Activated B cell treated with CpG ODN at 0.5 μM for 24 hours (primary cell): Measurements from ENCODE around the gene CRABP1. TPM values are rescaled to one million over a fixed set of nuclear protein-coding genes. Genes with fewer than 3 reads are reported as not detected.

Experiments used
- ATAC-seq: fragments of 200-7000 bp; cut with Tn5 transposase; one replicate; pipeline ENCODE4 v1.10.0; 2021; ENCODE audit warnings: low read depth, mild to moderate bottlenecking, moderate library complexity
- CTCF ChIA-PET: fragments of 350-600 bp; sonication (Branson Sonifier 250); formaldehyde crosslinking; loops from one replicate; lab custom pipeline; 2021; ENCODE audit warnings: antibody characterized with exemption; lab: Charles Lee
- POLR2A ChIA-PET: fragments of 350-600 bp; sonication (Branson Sonifier 250); formaldehyde crosslinking; loops from one replicate; lab custom pipeline; 2021; ENCODE audit warnings: antibody characterized with exemption; lab: Charles Lee
- DNase-seq: peaks from one replicate; pipeline ENCODE4 v3.0.0; 2022
- H3K27ac Mint-ChIP-seq: one replicate; pipeline ENCODE4 v1.8.0; 2020; ENCODE audit warnings: mixed read lengths
- H3K27me3 Mint-ChIP-seq: one replicate; pipeline ENCODE4 v1.8.0; 2021; ENCODE audit warnings: mixed read lengths
- H3K36me3 Mint-ChIP-seq: one replicate; pipeline ENCODE4 v1.8.0; 2021; ENCODE audit warnings: low read depth, mixed read lengths
- H3K4me1 Mint-ChIP-seq: one replicate; pipeline ENCODE4 v1.8.0; 2021; ENCODE audit warnings: mixed read lengths
- H3K4me3 Mint-ChIP-seq: one replicate; pipeline ENCODE4 v1.8.0; 2020; ENCODE audit warnings: mild to moderate bottlenecking, mixed read lengths
- H3K9me3 Mint-ChIP-seq: one replicate; pipeline ENCODE4 v1.8.0; 2020; ENCODE audit warnings: mixed read lengths
- CTCF ChIP-seq: fragments of 200-600 bp; IDR thresholded peaks from one replicate; pipeline ENCODE4 v1.8.0; 2022; ENCODE audit warnings: antibody characterized with exemption, mild to moderate bottlenecking
- intact Hi-C: fragments of 100-400 bp; cut with micrococcal nuclease; formaldehyde crosslinking; loops from one replicate; pipeline ENCODE4 v1.15.1; 2024
- total RNA-seq: library from RNA; stranded (reverse); gene quantifications from 2 replicates; pipeline ENCODE4 v1.2.3, GENCODE V29; 2022

The CRABP1 gene
- total RNA-seq, 1 donor from 2014 or later = not detected

DNA sequence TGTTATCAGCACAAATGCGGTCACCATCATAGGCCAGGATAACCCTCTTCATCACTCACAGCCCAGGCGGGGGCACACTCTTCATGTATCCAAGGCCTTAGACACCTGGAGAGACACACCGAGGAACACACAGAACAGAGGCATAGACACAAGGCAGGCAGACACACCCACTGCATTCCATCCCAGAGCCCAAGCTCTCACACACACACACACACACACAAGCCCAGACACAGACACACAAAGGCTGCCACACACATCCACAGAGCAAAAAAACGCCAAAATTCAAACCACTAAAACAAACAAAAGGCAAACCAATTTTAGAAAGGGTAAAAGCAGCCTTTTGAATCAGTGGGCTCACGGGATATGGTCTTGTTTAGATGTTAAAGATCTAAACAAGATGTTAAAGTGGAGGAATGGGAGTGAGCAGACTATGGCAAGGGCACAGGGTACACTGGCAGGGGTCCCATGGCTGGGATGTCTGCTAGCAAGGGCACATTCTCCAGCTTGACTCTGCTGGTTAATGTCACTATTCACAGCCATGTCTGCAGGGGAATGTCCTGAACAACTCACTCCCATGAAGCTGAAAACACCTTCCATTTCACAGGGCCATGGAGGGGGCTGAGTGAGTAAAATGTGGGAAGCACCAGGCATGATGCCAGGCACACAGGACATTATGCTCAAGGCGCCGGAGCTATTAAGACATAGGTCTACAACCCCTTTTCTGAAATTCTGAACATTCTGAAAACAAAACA lies 14.9 kb upstream of the CRABP1 start:
- ChIA-PET POLR2A (interaction anchor here (0.6 kb wide), 1 partner anchor 9 kb away, joined by 11 read pairs; no protein-coding TSS in a partner anchor), CTCF (no interaction called here)
- ATAC-seq (no peak), DNase-seq (no peak)
- intact Hi-C loops = no loop called here
- H3K4me3 Mint-ChIP-seq = no peak overlapping the region
- H3K27me3 Mint-ChIP-seq = peaks cover 2% of the 10 kb centered on the region
- no peaks in the 10 kb centered on the region for H3K9me3 Mint-ChIP-seq
- no peaks in the 10 kb centered on the region for H3K4me1 Mint-ChIP-seq
- no peaks in the 10 kb centered on the region for H3K36me3 Mint-ChIP-seq
- TF ChIP-seq CTCF = no peak
- no peak overlapping the region for H3K27ac Mint-ChIP-seq

GRCh38 chr15:78327466-78327865 lies 12.7 kb upstream of the CRABP1 start:
- Mint-ChIP-seq H3K36me3 (no peaks in the 10 kb centered on the region), H3K4me1 (no peaks in the 10 kb centered on the region), H3K27me3 (peaks cover 5% of the 10 kb centered on the region), H3K9me3 (no peaks in the 10 kb centered on the region), H3K27ac (no peak overlapping the region), H3K4me3 (no peak overlapping the region)
- DNase-seq = no peak
- no peak for ATAC-seq
- POLR2A ChIA-PET = no interaction called here
- intact Hi-C loops = no loop called here
- CTCF ChIA-PET = no interaction called here
- TF ChIP-seq CTCF = no peak

DNA sequence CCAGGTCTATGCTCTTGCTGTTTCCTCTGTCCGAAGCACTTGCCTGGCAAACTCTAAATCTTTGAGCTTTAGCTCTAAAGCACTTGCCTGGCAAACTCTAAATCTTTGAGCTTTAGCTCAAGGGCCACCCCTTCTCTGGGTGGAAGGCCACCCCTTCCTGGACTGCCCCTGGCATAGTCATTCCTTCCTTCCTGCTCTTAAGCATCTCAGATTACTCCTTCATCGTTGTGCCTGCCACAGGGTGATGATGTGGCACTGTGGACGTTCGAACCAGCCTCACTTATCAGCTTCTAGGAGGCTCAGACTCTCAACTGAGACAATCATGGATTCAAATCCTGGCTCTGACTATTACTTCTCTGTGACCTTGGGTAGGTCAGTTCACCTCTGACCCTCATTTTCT lies 10.5 kb upstream of the CRABP1 start:
- intact Hi-C loops = no loop called here
- DNase-seq (no peak), ATAC-seq (no peak)
- H3K36me3 Mint-ChIP-seq = no peaks in the 10 kb centered on the region
- ChIA-PET POLR2A (interaction anchor here (0.6 kb wide), 1 partner anchor 30 kb away, joined by 4 read pairs; the partner anchor contains the start of gene SKIC8), CTCF (no interaction called here)
- no peak overlapping the region for H3K27ac Mint-ChIP-seq
- H3K27me3 Mint-ChIP-seq = peaks cover 3% of the 10 kb centered on the region
- no peak for TF ChIP-seq CTCF
- H3K9me3 Mint-ChIP-seq = no peaks in the 10 kb centered on the region
- no peaks in the 10 kb centered on the region for H3K4me1 Mint-ChIP-seq
- H3K4me3 Mint-ChIP-seq = no peak overlapping the region

- Mint-ChIP-seq H3K27ac (no peak overlapping the region), H3K36me3 (no peaks in the 10 kb centered on the region), H3K4me1 (peaks cover 3% of the 10 kb centered on the region), H3K9me3 (no peaks in the 10 kb centered on the region), H3K27me3 (peaks cover 19% of the 10 kb centered on the region), H3K4me3 (no peak overlapping the region)
- ChIA-PET POLR2A (no interaction called here), CTCF (no interaction called here)
- DNase-seq (no peak), ATAC-seq (no peak)
- intact Hi-C loops = no loop called here
- TF ChIP-seq CTCF = no peak
Measured at GRCh38 chr15:78334845-78335244, 5.3 kb upstream of the CRABP1 start.

DNA sequence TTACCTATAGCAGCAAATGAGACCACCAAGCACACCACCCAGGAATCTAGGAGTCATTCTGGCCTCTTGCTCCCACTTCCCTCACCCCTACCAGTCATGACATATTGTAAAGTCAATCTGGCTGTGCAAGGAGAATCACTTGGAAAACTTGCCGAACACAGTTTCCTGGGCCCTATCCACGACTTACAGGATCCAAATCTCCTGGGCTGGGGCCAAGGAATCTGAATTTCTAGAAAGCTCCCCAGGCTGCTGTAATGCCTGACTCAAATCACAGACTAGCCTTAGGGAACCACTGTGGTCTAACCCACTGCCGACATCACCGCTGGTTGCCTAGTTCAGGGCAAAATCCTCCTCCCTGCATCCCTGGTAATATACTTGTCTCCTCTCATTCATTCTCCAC lies 4.2 kb upstream of the CRABP1 start:
- intact Hi-C loops = no loop called here
- no peaks in the 10 kb centered on the region for H3K36me3 Mint-ChIP-seq
- DNase-seq (no peak), ATAC-seq (no peak)
- ChIA-PET POLR2A (no interaction called here), CTCF (no interaction called here)
- H3K27me3 Mint-ChIP-seq = peaks cover 26% of the 10 kb centered on the region
- no peak overlapping the region for H3K27ac Mint-ChIP-seq
- H3K4me1 Mint-ChIP-seq = peaks cover 3% of the 10 kb centered on the region
- no peak for TF ChIP-seq CTCF
- H3K4me3 Mint-ChIP-seq = no peak overlapping the region
- no peaks in the 10 kb centered on the region for H3K9me3 Mint-ChIP-seq
